ENCODE results near the gene NPEPL1.

DNA sequence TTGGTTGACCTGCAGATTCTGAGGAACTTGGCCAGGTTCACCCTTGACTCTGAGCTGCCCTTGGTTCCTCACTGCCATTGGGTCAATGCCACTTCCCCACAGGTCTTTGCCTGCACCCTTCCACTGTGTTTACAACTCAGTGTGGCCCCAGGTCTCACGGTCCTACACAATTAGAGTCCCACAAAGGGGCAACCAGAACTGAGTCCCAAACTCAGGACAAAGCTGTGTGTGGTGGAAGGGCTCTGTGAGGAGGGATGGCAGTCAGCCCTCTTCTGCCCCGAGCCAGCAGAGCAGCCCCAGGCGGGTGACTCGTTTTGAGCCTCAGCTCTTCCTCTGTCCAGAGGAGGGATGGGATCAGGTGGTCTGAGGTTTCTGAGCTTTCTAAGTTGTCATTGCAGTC is 69.5 kb downstream of the NPEPL1 start:
- TF ChIP-seq, protein P1, sequence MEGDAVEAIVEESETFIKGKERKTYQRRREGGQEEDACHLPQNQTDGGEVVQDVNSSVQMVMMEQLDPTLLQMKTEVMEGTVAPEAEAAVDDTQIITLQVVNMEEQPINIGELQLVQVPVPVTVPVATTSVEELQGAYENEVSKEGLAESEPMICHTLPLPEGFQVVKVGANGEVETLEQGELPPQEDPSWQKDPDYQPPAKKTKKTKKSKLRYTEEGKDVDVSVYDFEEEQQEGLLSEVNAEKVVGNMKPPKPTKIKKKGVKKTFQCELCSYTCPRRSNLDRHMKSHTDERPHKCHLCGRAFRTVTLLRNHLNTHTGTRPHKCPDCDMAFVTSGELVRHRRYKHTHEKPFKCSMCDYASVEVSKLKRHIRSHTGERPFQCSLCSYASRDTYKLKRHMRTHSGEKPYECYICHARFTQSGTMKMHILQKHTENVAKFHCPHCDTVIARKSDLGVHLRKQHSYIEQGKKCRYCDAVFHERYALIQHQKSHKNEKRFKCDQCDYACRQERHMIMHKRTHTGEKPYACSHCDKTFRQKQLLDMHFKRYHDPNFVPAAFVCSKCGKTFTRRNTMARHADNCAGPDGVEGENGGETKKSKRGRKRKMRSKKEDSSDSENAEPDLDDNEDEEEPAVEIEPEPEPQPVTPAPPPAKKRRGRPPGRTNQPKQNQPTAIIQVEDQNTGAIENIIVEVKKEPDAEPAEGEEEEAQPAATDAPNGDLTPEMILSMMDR (IDR thresholded peaks at IDR 0.05), result no peak
- TF ChIP-seq POLR2A (IDR thresholded peaks at IDR 0.05) (no peak), EP300 (IDR thresholded peaks at IDR 0.05) (no peak)
